Bronchial epithelial cell (primary cell): ENCODE results near the gene SGPL1. TPM values are rescaled to one million over a fixed set of nuclear protein-coding genes. Genes with fewer than 3 reads are reported as not detected.

ENCODE experiments used
- DNase-seq: peaks from one replicate; pipeline ENCODE4 v3.0.0-alpha.2; 2010; ENCODE audit warnings: low read depth
- FAIRE-seq: peaks from 2 replicates; lab custom pipeline; 2011; peaks lifted over from hg19 to GRCh38; lab: Jason Lieb, UNC
- H3K27me3 ChIP-seq: 2 replicates; pipeline ENCODE4 v1.5.1; 2011; ENCODE audit warnings: low read length; ENCODE audit not compliant: control insufficient read depth, insufficient read depth
- H3K36me3 ChIP-seq: 2 replicates; pipeline ENCODE4 v1.5.1; 2011; ENCODE audit warnings: low read length; ENCODE audit not compliant: control insufficient read depth, insufficient read depth
- H3K4me3 ChIP-seq: 2 replicates; pipeline ENCODE4 v1.5.1; 2011; ENCODE audit warnings: mild to moderate bottlenecking, low read depth, low read length, control low read depth
- CTCF ChIP-seq: IDR thresholded peaks from 2 replicates; pipeline ENCODE4 v1.5.1; 2011; ENCODE audit warnings: mild to moderate bottlenecking, moderate library complexity, low read length, control low read depth, inconsistent platforms; ENCODE audit not compliant: insufficient read depth, severe bottlenecking
- total RNA-seq: library from RNA; depleted of rRNA; stranded (reverse); fragments of >200 nt; gene quantifications from 2 replicates; pipeline ENCODE4 v1.2.1, GENCODE V29; 2014

Gene SGPL1
- total RNA-seq, 1 donor from 2014 or later = 82.9 TPM

GRCh38 chr10:70834441-70835151 lies 18.8 kb downstream of the SGPL1 start:
- DNase-seq (no peak), FAIRE-seq (no peak)
- no peak for TF ChIP-seq CTCF
- Histone ChIP-seq H3K36me3 (peaks cover 1% of the 10 kb centered on the region), H3K27me3 (no peaks in the 10 kb centered on the region), H3K4me3 (no peak overlapping the region)

- H3K36me3 ChIP-seq = peaks cover 1% of the 10 kb centered on the region
- no peak for DNase-seq
- no peak overlapping the region for H3K4me3 ChIP-seq
Measured at GRCh38 chr10:70836319-70836718, 20.6 kb downstream of the SGPL1 start.

GRCh38 chr10:70837660-70838059 lies 21.9 kb downstream of the SGPL1 start:
- peaks cover 1% of the 10 kb centered on the region for H3K36me3 ChIP-seq
- no peaks in the 10 kb centered on the region for H3K27me3 ChIP-seq
- TF ChIP-seq CTCF = no peak
- FAIRE-seq (no peak), DNase-seq (no peak)
- H3K4me3 ChIP-seq = no peak overlapping the region

More at GRCh38 chr10:70836319-70836718, 20.6 kb downstream of the SGPL1 start:
- no peak for TF ChIP-seq CTCF
- H3K27me3 ChIP-seq = no peaks in the 10 kb centered on the region
- FAIRE-seq = no peak

- Histone ChIP-seq H3K36me3 (peaks cover 1% of the 10 kb centered on the region), H3K27me3 (no peaks in the 10 kb centered on the region), H3K4me3 (no peak overlapping the region)
- DNase-seq (no peak), FAIRE-seq (no peak)
- TF ChIP-seq CTCF = no peak
Measured at GRCh38 chr10:70838270-70838805, 22.6 kb downstream of the SGPL1 start.

GRCh38 chr10:70840836-70841235 lies 25.1 kb downstream of the SGPL1 start:
- Histone ChIP-seq H3K36me3 (peaks cover 6% of the 10 kb centered on the region), H3K27me3 (no peaks in the 10 kb centered on the region), H3K4me3 (no peak overlapping the region)
- TF ChIP-seq CTCF = no peak
- FAIRE-seq (no peak), DNase-seq (no peak)

- DNase-seq (peak; percentile 26), FAIRE-seq (no peak)
- no peak for TF ChIP-seq CTCF
- Histone ChIP-seq H3K4me3 (no peak overlapping the region), H3K36me3 (peaks cover 7% of the 10 kb centered on the region), H3K27me3 (no peaks in the 10 kb centered on the region)
Measured at GRCh38 chr10:70843333-70843732, 27.6 kb downstream of the SGPL1 start.
